ENCODE data around the gene APEH. TPM values are rescaled to one million over a fixed set of nuclear protein-coding genes. Genes with fewer than 3 reads are reported as not detected.

APEH gene
- total RNA-seq, 1 experiment from 2014 or later: 236 TPM

DNA sequence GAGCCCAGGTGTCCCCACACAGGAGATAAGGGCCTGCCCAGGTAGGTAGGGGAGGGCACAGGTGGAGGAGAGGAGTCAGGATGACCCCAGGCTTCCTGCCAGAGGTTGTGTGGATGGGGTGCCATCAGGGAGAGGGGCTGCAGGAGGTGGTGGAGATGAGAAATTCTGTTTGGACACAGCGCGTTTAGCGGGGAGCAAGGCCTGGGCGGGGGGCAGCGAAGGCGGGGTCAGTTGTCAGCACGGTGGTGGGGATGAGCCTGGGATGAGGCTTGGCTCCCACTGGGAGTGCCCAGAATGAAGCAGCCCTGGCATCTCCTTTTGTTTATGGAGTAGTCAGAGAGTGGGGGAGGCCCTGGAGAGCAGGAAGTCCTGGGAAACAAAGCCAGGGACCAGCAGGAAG is 29.8 kb downstream of the APEH start:
- no peaks in the 10 kb centered on the region for H3K79me2 ChIP-seq (ENCODE audit: low read length)
- H3K4me1 ChIP-seq (ENCODE audit: insufficient read depth, low read length): no peaks in the 10 kb centered on the region
- no peaks in the 10 kb centered on the region for H4K20me1 ChIP-seq (ENCODE audit: low read length)
- DNase-seq: no peak
- no peak for ATAC-seq
- no peaks in the 10 kb centered on the region for H3K9me3 ChIP-seq (ENCODE audit: low read length)
- no peaks in the 10 kb centered on the region for H3K9me2 ChIP-seq (replicated peaks; ENCODE audit: low read length)
- no peak overlapping the region for H3K9ac ChIP-seq (ENCODE audit: low read length)
- H2AFZ ChIP-seq (ENCODE audit: low read length): no peak overlapping the region
- H3K4me3 ChIP-seq (ENCODE audit: low read length): no peak overlapping the region
- ChIA-PET POLR2A (ENCODE audit: unreplicated experiment) (no interaction called here), CTCF (interaction anchor here (0.6 kb wide), 1 partner anchor 234 kb away, joined by 10 read pairs; the partner anchor contains the start of gene DAG1)
- no TSS peak for BruUV-seq (replicated peaks)
- H3K27me3 ChIP-seq (ENCODE audit: low read length): no peaks in the 10 kb centered on the region
- no peak for TF ChIP-seq EZH2 (IDR thresholded peaks at IDR 0.05; ENCODE audit: low read length, unreplicated experiment)
- TF ChIP-seq, protein P1, sequence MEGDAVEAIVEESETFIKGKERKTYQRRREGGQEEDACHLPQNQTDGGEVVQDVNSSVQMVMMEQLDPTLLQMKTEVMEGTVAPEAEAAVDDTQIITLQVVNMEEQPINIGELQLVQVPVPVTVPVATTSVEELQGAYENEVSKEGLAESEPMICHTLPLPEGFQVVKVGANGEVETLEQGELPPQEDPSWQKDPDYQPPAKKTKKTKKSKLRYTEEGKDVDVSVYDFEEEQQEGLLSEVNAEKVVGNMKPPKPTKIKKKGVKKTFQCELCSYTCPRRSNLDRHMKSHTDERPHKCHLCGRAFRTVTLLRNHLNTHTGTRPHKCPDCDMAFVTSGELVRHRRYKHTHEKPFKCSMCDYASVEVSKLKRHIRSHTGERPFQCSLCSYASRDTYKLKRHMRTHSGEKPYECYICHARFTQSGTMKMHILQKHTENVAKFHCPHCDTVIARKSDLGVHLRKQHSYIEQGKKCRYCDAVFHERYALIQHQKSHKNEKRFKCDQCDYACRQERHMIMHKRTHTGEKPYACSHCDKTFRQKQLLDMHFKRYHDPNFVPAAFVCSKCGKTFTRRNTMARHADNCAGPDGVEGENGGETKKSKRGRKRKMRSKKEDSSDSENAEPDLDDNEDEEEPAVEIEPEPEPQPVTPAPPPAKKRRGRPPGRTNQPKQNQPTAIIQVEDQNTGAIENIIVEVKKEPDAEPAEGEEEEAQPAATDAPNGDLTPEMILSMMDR (conservative IDR thresholded peaks at IDR 0.05; ENCODE audit: low read depth, low read length): no peak
- no peak for TF ChIP-seq EZH2phosphoT487 (IDR thresholded peaks at IDR 0.05; ENCODE audit: borderline replicate concordance, low read length)
- no peaks in the 10 kb centered on the region for H3F3A ChIP-seq (ENCODE audit: low read length, unreplicated experiment)
- peaks cover 10% of the 10 kb centered on the region; the same call in 1 of the 2 replicates for H3K36me3 ChIP-seq (ENCODE audit: low read depth, low read length)
- no peak overlapping the region for H3K27ac ChIP-seq (ENCODE audit: low read length)
- intact Hi-C loops (cut with micrococcal nuclease): loop anchor here (1.0 kb wide), 3 partner anchors 98 to 202 kb away; no protein-coding TSS in a partner anchor
- no peak overlapping the region for H3K4me2 ChIP-seq (ENCODE audit: low read length)

DNA sequence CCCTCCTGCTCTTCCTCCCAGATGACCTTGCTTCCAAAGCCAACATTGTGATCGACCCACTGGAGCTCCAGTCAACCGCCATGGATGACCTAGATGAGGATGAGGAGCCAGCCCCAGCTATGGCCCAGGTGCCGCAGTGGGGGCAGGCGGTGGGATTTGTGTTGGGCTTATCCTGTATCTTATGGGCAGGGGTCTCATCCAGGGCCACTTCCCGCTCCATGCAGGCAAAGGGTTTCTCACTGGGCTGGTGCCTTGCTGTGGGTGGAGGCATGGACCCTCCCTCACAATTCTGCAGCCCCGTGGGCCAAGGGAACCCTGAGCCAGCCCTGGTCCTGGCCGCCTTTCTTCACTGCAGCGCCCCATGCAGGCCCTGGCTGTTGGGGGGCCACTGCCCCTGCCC is 30.5 kb downstream of the APEH start:
- no peaks in the 10 kb centered on the region for H4K20me1 ChIP-seq (ENCODE audit: low read length)
- H3K9ac ChIP-seq (ENCODE audit: low read length): no peak overlapping the region
- H3K36me3 ChIP-seq (ENCODE audit: low read depth, low read length): peaks cover 10% of the 10 kb centered on the region; the same call in 1 of the 2 replicates
- intact Hi-C loops (cut with micrococcal nuclease): no loop called here
- H3F3A ChIP-seq (ENCODE audit: low read length, unreplicated experiment): no peaks in the 10 kb centered on the region
- TF ChIP-seq EZH2phosphoT487 (IDR thresholded peaks at IDR 0.05; ENCODE audit: borderline replicate concordance, low read length): no peak
- TF ChIP-seq EZH2 (IDR thresholded peaks at IDR 0.05; ENCODE audit: low read length, unreplicated experiment): no peak
- TF ChIP-seq, protein P1 (conservative IDR thresholded peaks at IDR 0.05; ENCODE audit: low read depth, low read length): no peak
- no peaks in the 10 kb centered on the region for H3K9me3 ChIP-seq (ENCODE audit: low read length)
- no peak overlapping the region for H3K27ac ChIP-seq (ENCODE audit: low read length)
- H3K4me2 ChIP-seq (ENCODE audit: low read length): no peak overlapping the region
- H3K9me2 ChIP-seq (replicated peaks; ENCODE audit: low read length): no peaks in the 10 kb centered on the region
- no peaks in the 10 kb centered on the region for H3K79me2 ChIP-seq (ENCODE audit: low read length)
- no peak overlapping the region for H2AFZ ChIP-seq (ENCODE audit: low read length)
- H3K4me3 ChIP-seq (ENCODE audit: low read length): no peak overlapping the region
- H3K27me3 ChIP-seq (ENCODE audit: low read length): no peaks in the 10 kb centered on the region
- no peaks in the 10 kb centered on the region for H3K4me1 ChIP-seq (ENCODE audit: insufficient read depth, low read length)
- ATAC-seq: no peak
- ChIA-PET POLR2A (ENCODE audit: unreplicated experiment) (no interaction called here), CTCF (no interaction called here)
- BruUV-seq (replicated peaks): no TSS peak
- no peak for DNase-seq

DNA sequence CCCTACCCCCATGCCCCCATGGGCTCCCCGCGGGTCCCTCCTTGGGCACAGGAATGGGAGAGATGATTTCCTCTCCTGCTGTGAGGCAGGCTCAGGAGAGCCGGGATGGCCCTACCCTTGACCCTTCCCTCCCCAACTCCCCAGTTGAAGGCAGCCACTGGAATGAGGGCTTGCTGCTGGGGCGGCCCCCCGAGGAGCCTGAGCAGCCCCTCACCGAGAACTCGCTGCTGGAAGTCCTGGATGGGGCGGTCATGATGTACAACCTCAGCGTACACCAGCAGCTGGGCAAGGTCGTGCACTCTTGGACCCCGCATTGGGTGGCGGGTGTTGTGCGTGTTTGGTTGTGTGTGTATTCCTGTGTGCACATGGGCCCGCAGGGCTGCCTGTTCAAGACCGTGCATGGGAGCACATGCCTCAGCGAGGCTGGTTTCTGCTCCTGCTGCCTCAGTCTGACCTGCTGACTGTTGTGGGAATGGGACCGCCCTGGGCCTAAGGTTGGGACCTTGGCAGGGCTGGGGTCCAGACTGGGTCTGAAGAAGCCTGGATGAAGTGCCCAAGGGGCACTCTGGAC is 31.3 kb downstream of the APEH start:
- H3F3A ChIP-seq (ENCODE audit: low read length, unreplicated experiment): no peaks in the 10 kb centered on the region
- TF ChIP-seq, protein P1 (conservative IDR thresholded peaks at IDR 0.05; ENCODE audit: low read depth, low read length): no peak
- TF ChIP-seq EZH2phosphoT487 (IDR thresholded peaks at IDR 0.05; ENCODE audit: borderline replicate concordance, low read length) (no peak), EZH2 (IDR thresholded peaks at IDR 0.05; ENCODE audit: low read length, unreplicated experiment) (no peak)
- no peaks in the 10 kb centered on the region for H4K20me1 ChIP-seq (ENCODE audit: low read length)
- H3K4me3 ChIP-seq (ENCODE audit: low read length): no peak overlapping the region
- no peak for DNase-seq
- no peaks in the 10 kb centered on the region for H3K4me1 ChIP-seq (ENCODE audit: insufficient read depth, low read length)
- H3K4me2 ChIP-seq (ENCODE audit: low read length): no peak overlapping the region
- H3K9me3 ChIP-seq (ENCODE audit: low read length): no peaks in the 10 kb centered on the region
- BruUV-seq (replicated peaks): no TSS peak
- H3K79me2 ChIP-seq (ENCODE audit: low read length): no peaks in the 10 kb centered on the region
- intact Hi-C loops (cut with micrococcal nuclease): no loop called here
- CTCF ChIA-PET: interaction anchor here (0.6 kb wide), 1 partner anchor 168 kb away, joined by 3 read pairs; no protein-coding TSS in a partner anchor
- H3K9me2 ChIP-seq (replicated peaks; ENCODE audit: low read length): no peaks in the 10 kb centered on the region
- ATAC-seq: no peak
- POLR2A ChIA-PET (ENCODE audit: unreplicated experiment): no interaction called here
- no peak overlapping the region for H3K9ac ChIP-seq (ENCODE audit: low read length)
- H3K27me3 ChIP-seq (ENCODE audit: low read length): no peaks in the 10 kb centered on the region
- H3K27ac ChIP-seq (ENCODE audit: low read length): no peak overlapping the region
- peaks cover 10% of the 10 kb centered on the region; the same call in 1 of the 2 replicates for H3K36me3 ChIP-seq (ENCODE audit: low read depth, low read length)
- no peak overlapping the region for H2AFZ ChIP-seq (ENCODE audit: low read length)
